ENCODE measurements around the gene ALPK3.

DNA sequence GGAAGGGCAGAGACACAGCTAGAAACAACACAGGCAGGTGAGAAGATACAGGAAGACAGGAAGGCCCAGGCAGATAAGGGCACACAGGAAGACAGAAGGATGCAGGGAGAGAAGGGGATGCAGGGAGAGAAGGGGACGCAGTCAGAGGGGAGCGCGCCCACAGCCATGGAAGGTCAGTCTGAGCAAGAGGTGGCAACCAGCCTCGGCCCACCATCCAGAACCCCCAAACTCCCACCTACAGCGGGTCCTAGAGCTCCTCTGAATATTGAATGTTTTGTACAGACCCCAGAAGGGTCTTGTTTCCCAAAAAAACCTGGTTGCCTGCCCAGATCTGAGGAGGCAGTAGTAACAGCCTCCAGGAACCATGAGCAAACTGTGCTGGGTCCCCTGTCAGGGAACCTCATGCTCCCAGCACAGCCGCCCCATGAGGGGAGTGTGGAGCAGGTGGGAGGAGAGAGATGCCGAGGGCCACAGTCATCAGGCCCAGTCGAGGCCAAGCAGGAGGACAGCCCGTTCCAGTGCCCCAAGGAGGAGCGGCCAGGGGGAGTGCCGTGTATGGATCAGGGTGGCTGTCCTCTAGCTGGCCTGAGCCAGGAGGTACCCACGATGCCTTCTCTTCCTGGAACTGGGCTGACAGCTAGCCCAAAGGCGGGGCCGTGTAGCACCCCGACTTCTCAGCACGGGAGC, 39.7 kb downstream of the ALPK3 start:
- TF ChIP-seq, protein P1, sequence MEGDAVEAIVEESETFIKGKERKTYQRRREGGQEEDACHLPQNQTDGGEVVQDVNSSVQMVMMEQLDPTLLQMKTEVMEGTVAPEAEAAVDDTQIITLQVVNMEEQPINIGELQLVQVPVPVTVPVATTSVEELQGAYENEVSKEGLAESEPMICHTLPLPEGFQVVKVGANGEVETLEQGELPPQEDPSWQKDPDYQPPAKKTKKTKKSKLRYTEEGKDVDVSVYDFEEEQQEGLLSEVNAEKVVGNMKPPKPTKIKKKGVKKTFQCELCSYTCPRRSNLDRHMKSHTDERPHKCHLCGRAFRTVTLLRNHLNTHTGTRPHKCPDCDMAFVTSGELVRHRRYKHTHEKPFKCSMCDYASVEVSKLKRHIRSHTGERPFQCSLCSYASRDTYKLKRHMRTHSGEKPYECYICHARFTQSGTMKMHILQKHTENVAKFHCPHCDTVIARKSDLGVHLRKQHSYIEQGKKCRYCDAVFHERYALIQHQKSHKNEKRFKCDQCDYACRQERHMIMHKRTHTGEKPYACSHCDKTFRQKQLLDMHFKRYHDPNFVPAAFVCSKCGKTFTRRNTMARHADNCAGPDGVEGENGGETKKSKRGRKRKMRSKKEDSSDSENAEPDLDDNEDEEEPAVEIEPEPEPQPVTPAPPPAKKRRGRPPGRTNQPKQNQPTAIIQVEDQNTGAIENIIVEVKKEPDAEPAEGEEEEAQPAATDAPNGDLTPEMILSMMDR (IDR thresholded peaks at IDR 0.05): no peak
- no peak for TF ChIP-seq ZFX (IDR thresholded peaks at IDR 0.05; ENCODE audit: borderline replicate concordance)

All from 22Rv1 (cell line).